ENCODE results near the gene CHRNB2.

CHRNB2 gene

GRCh38 chr1:154553056-154554030 is 14.2 kb upstream of the CHRNB2 start:
- no peak for DNase-seq (ENCODE audit: low read depth in 2 of 2)

GRCh38 chr1:154556422-154556821 is 11.2 kb upstream of the CHRNB2 start:
- no peak for DNase-seq (ENCODE audit: low read depth in 2 of 2)

GRCh38 chr1:154557248-154557938 is 10.2 kb upstream of the CHRNB2 start:
- DNase-seq (ENCODE audit: low read depth in 2 of 2) = no peak

- no peak for DNase-seq (ENCODE audit: low read depth in 2 of 2)
These were observed 9.4 kb upstream of the CHRNB2 start, which contains the start of gene UBE2Q1 for GRCh38 chr1:154557939-154558719. TSS of gene UBE2Q1 (minus strand) at chr1:154558662. CDS start at chr1:154558553, 109 bp downstream.

- peak; percentile 98 to 100 for DNase-seq (ENCODE audit: low read depth in 2 of 2)
These were observed 8.7 kb upstream of the CHRNB2 start for GRCh38 chr1:154558720-154559465.

GRCh38 chr1:154559466-154560044 is 8.0 kb upstream of the CHRNB2 start:
- peak; percentile 66 to 80 for DNase-seq (ENCODE audit: low read depth in 2 of 2)

- DNase-seq (ENCODE audit: low read depth in 2 of 2) = no peak
These were observed 1.7 kb upstream of the CHRNB2 start for GRCh38 chr1:154565876-154566275.

GRCh38 chr1:154568157-154568815 is 708 bp downstream of the CHRNB2 start:
- DNase-seq (ENCODE audit: low read depth in 2 of 2) = no peak

GRCh38 chr1:154571244-154571963 is 3.8 kb downstream of the CHRNB2 start:
- DNase-seq (ENCODE audit: low read depth in 2 of 2) = no peak

GRCh38 chr1:154571964-154572288 is 4.3 kb downstream of the CHRNB2 start:
- no peak for DNase-seq (ENCODE audit: low read depth in 2 of 2)

- no peak for DNase-seq (ENCODE audit: low read depth in 2 of 2)
These were observed 5.0 kb downstream of the CHRNB2 start for GRCh38 chr1:154572468-154573167.

GRCh38 chr1:154573168-154573510 is 5.6 kb downstream of the CHRNB2 start:
- DNase-seq (ENCODE audit: low read depth in 2 of 2) = no peak

- DNase-seq (ENCODE audit: low read depth in 2 of 2) = no peak
These were observed 7.1 kb downstream of the CHRNB2 start for GRCh38 chr1:154574716-154575115.

GRCh38 chr1:154575147-154575927 is 7.8 kb downstream of the CHRNB2 start:
- no peak for DNase-seq (ENCODE audit: low read depth in 2 of 2)

- no peak for DNase-seq (ENCODE audit: low read depth in 2 of 2)
These were observed 8.5 kb downstream of the CHRNB2 start for GRCh38 chr1:154575951-154576566.

- no peak for DNase-seq (ENCODE audit: low read depth in 2 of 2)
These were observed 9.9 kb downstream of the CHRNB2 start for GRCh38 chr1:154577346-154578057.

GRCh38 chr1:154578058-154578418 is 10.5 kb downstream of the CHRNB2 start:
- DNase-seq (ENCODE audit: low read depth in 2 of 2) = no peak

Measured in stimulated activated CD4-positive, alpha-beta T cell treated with anti-CD3 and anti-CD28 coated beads, Interleukin-15, amount 100 ng/mL, for 48 hours (primary cell).